ENCODE measurements around the gene RPL34. TPM values are rescaled to one million over a fixed set of nuclear protein-coding genes. Genes with fewer than 3 reads are reported as not detected.

The RPL34 gene
- total and polyA plus RNA-seq, 2 of the 4 experiments (the other 2 are of a cell fraction): 1,435 to 2,037 TPM

- intact Hi-C loops (cut with micrococcal nuclease) (no loop called here), dilution Hi-C loops (cut with HindIII; ENCODE audit: low sequenced_read_pairs, unreplicated experiment) (no loop called here), in situ Hi-C loops (cut with MboI; ENCODE audit: low sequenced_read_pairs) (no loop called here)
- Histone ChIP-seq H3K14ac (replicated peaks; ENCODE audit: low read depth, low read length) (no peak overlapping the region), H4K91ac (ENCODE audit: insufficient read depth, low read depth, low read length) (no peak overlapping the region), H2BK120ac (ENCODE audit: low read depth, low read length) (no peak overlapping the region), H2BK5ac (ENCODE audit: low read depth, low read length, poor library complexity, severe bottlenecking) (no peak overlapping the region), H3K9ac (ENCODE audit: low read depth, low read length) (no peak overlapping the region), H3K18ac (ENCODE audit: low read depth, low read length) (no peak overlapping the region), H3K9me1 (ENCODE audit: insufficient read depth, low read length) (no peaks in the 10 kb centered on the region), H2BK15ac (ENCODE audit: low read depth, low read length) (no peak overlapping the region), H2AFZ (replicated peaks; ENCODE audit: low read length, poor library complexity) (no peak overlapping the region), H3K23ac (ENCODE audit: low read depth, low read length) (no peak overlapping the region), H3K79me1 (ENCODE audit: low read depth in 1 of 2, low read length in 2 of 2) (no peaks in the 10 kb centered on the region), H2BK20ac (ENCODE audit: low read depth, low read length) (peak overlapping the region; percentile 51), H3K4ac (ENCODE audit: low read depth, low read length) (no peak overlapping the region), H3K4me1 (ENCODE audit: control insufficient read depth, insufficient read depth, low read length) (peaks cover 1% of the 10 kb centered on the region; the same call in 1 of the 2 replicates), H4K20me1 (ENCODE audit: insufficient read depth, low read length) (no peaks in the 10 kb centered on the region), H3K27ac (ENCODE audit: insufficient read depth, low read length) (no peak overlapping the region), H4K5ac (ENCODE audit: low read depth, low read length) (no peak overlapping the region), H3K27me3 (ENCODE audit: control insufficient read depth, insufficient read depth, low read length) (peaks cover 2% of the 10 kb centered on the region; the same call in 1 of the 2 replicates), H3K9me3 (ENCODE audit: control insufficient read depth, insufficient read depth, low read length) (no peaks in the 10 kb centered on the region), H3K4me3 (ENCODE audit: insufficient read depth, low read depth, low read length) (no peak overlapping the region), H2AK5ac (ENCODE audit: low read depth, low read length) (no peak overlapping the region), H2AK9ac (replicated peaks; ENCODE audit: low read depth, low read length, poor library complexity) (no peak overlapping the region), H3K36me3 (ENCODE audit: control insufficient read depth, insufficient read depth, low read length) (no peaks in the 10 kb centered on the region), H4K8ac (ENCODE audit: low read depth in 2 of 2, low read length in 2 of 2) (no peak overlapping the region), H3K56ac (ENCODE audit: extremely low read depth, insufficient read depth, low read length) (no peak overlapping the region), H3K4me2 (ENCODE audit: low read depth, low read length) (no peak overlapping the region)
- ATAC-seq (ENCODE audit: low read depth) (no peak), DNase-seq (peak; percentile 10)
- POLR2A ChIA-PET (ENCODE audit: unreplicated experiment): no interaction called here
- CTCF ChIA-PET: interaction anchor here (1.0 kb wide), 1 partner anchor 18 kb away, joined by 3 read pairs; no protein-coding TSS in a partner anchor
- WGBS, 2 experiments (ENCODE audit: extremely low coverage in 2 of 2, insufficient read length in 1 of 2): no CpG with 5 or more reads among the region's 1 CpG
- no TSS peak for BruUV-seq (replicated peaks)
- TF ChIP-seq CHD1 (IDR thresholded peaks at IDR 0.05; ENCODE audit: low read depth, low read length) (no peak), CTCF (conservative IDR thresholded peaks at IDR 0.05; ENCODE audit: low read depth, low read length) (no peak), NFE2L2 (IDR thresholded peaks at IDR 0.05; ENCODE audit: low read depth, low read length) (no peak), FOS (IDR thresholded peaks at IDR 0.05; ENCODE audit: low read depth, low read length) (no peak), CEBPB (IDR thresholded peaks at IDR 0.05; ENCODE audit: low read depth, low read length) (no peak), MAFK (IDR thresholded peaks at IDR 0.05; ENCODE audit: low read depth, low read length) (no peak), RFX5 (IDR thresholded peaks at IDR 0.05; ENCODE audit: low read depth, low read length) (no peak), MAZ (IDR thresholded peaks at IDR 0.05; ENCODE audit: borderline replicate concordance, low read depth, low read length) (no peak), SMC3 (IDR thresholded peaks at IDR 0.05; ENCODE audit: low read depth, low read length) (no peak), MXI1 (IDR thresholded peaks at IDR 0.05; ENCODE audit: borderline replicate concordance, low read depth, low read length) (no peak), BHLHE40 (IDR thresholded peaks at IDR 0.05; ENCODE audit: low read depth, low read length) (no peak), RAD21 (IDR thresholded peaks at IDR 0.05; ENCODE audit: low read length) (no peak), RCOR1 (IDR thresholded peaks at IDR 0.05; ENCODE audit: insufficient replicate concordance, low read length) (no peak), POLR2A (IDR thresholded peaks at IDR 0.05; ENCODE audit: low read depth, low read length) (no peak)
- TF ChIP-seq, protein P1, sequence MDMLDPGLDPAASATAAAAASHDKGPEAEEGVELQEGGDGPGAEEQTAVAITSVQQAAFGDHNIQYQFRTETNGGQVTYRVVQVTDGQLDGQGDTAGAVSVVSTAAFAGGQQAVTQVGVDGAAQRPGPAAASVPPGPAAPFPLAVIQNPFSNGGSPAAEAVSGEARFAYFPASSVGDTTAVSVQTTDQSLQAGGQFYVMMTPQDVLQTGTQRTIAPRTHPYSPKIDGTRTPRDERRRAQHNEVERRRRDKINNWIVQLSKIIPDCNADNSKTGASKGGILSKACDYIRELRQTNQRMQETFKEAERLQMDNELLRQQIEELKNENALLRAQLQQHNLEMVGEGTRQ (IDR thresholded peaks at IDR 0.05; ENCODE audit: low read depth, low read length): no peak
- TF ChIP-seq, protein P2, sequence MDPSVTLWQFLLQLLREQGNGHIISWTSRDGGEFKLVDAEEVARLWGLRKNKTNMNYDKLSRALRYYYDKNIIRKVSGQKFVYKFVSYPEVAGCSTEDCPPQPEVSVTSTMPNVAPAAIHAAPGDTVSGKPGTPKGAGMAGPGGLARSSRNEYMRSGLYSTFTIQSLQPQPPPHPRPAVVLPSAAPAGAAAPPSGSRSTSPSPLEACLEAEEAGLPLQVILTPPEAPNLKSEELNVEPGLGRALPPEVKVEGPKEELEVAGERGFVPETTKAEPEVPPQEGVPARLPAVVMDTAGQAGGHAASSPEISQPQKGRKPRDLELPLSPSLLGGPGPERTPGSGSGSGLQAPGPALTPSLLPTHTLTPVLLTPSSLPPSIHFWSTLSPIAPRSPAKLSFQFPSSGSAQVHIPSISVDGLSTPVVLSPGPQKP (IDR thresholded peaks at IDR 0.05; ENCODE audit: borderline replicate concordance, low read depth, low read length): no peak
Measured at GRCh38 chr4:108590776-108591175, 29.6 kb upstream of the RPL34 start.

Data from IMR-90 (cell line).